Stimulated activated naive CD8-positive, alpha-beta T cell treated with anti-CD3 and anti-CD28 coated beads, Interleukin-15, Interleukin-2, amounts not matched to agents 100 ng/mL and 50 ng/mL, for 24 hours (primary cell): ENCODE data around the gene EXOC3L1.

Source experiments
- H3K27ac Mint-ChIP-seq: one replicate; pipeline ENCODE4 v1.8.0; 2021; ENCODE audit warnings: mild to moderate bottlenecking, mixed read lengths
- H3K27me3 Mint-ChIP-seq: one replicate; pipeline ENCODE4 v1.8.0; 2021; ENCODE audit warnings: mixed read lengths
- H3K36me3 Mint-ChIP-seq: one replicate; pipeline ENCODE4 v1.8.0; 2021; ENCODE audit warnings: low read depth, mixed read lengths
- H3K4me1 Mint-ChIP-seq: one replicate; pipeline ENCODE4 v1.8.0; 2021; ENCODE audit warnings: low read depth, mixed read lengths
- H3K4me3 Mint-ChIP-seq: one replicate; pipeline ENCODE4 v1.8.0; 2021; ENCODE audit warnings: mild to moderate bottlenecking, mixed read lengths
- H3K9me3 Mint-ChIP-seq: one replicate; pipeline ENCODE4 v1.8.0; 2021; ENCODE audit warnings: mixed read lengths

EXOC3L1 gene

GRCh38 chr16:67207249-67208091, 17.5 kb upstream of the EXOC3L1 start:
- no peak overlapping the region for H3K27ac Mint-ChIP-seq
- no peaks in the 10 kb centered on the region for H3K9me3 Mint-ChIP-seq
- H3K4me3 Mint-ChIP-seq, result no peak overlapping the region
- H3K27me3 Mint-ChIP-seq, result no peaks in the 10 kb centered on the region
- no peaks in the 10 kb centered on the region for H3K36me3 Mint-ChIP-seq
- no peaks in the 10 kb centered on the region for H3K4me1 Mint-ChIP-seq

GRCh38 chr16:67206838-67207248, 16.9 kb upstream of the EXOC3L1 start:
- no peaks in the 10 kb centered on the region for H3K27me3 Mint-ChIP-seq
- no peak overlapping the region for H3K27ac Mint-ChIP-seq
- no peaks in the 10 kb centered on the region for H3K9me3 Mint-ChIP-seq
- H3K4me3 Mint-ChIP-seq, result no peak overlapping the region
- no peaks in the 10 kb centered on the region for H3K36me3 Mint-ChIP-seq
- no peaks in the 10 kb centered on the region for H3K4me1 Mint-ChIP-seq

GRCh38 chr16:67206129-67206837, 16.3 kb upstream of the EXOC3L1 start:
- H3K9me3 Mint-ChIP-seq, result no peaks in the 10 kb centered on the region
- H3K36me3 Mint-ChIP-seq, result no peaks in the 10 kb centered on the region
- H3K27ac Mint-ChIP-seq, result no peak overlapping the region
- no peak overlapping the region for H3K4me3 Mint-ChIP-seq
- H3K4me1 Mint-ChIP-seq, result no peaks in the 10 kb centered on the region
- H3K27me3 Mint-ChIP-seq, result no peaks in the 10 kb centered on the region

- Mint-ChIP-seq H3K36me3 (peaks cover 10% of the 10 kb centered on the region), H3K9me3 (no peaks in the 10 kb centered on the region), H3K27ac (no peak overlapping the region), H3K27me3 (no peaks in the 10 kb centered on the region), H3K4me1 (no peaks in the 10 kb centered on the region), H3K4me3 (no peak overlapping the region)
Observed at GRCh38 chr16:67204076-67204475, 14.1 kb upstream of the EXOC3L1 start.

GRCh38 chr16:67202956-67203493, 13.1 kb upstream of the EXOC3L1 start:
- peaks cover 15% of the 10 kb centered on the region for H3K36me3 Mint-ChIP-seq
- H3K4me3 Mint-ChIP-seq, result no peak overlapping the region
- no peaks in the 10 kb centered on the region for H3K4me1 Mint-ChIP-seq
- H3K27ac Mint-ChIP-seq, result no peak overlapping the region
- H3K27me3 Mint-ChIP-seq, result no peaks in the 10 kb centered on the region
- H3K9me3 Mint-ChIP-seq, result no peaks in the 10 kb centered on the region

GRCh38 chr16:67202426-67202825, 12.5 kb upstream of the EXOC3L1 start:
- Mint-ChIP-seq H3K4me3 (no peak overlapping the region), H3K9me3 (no peaks in the 10 kb centered on the region), H3K27me3 (no peaks in the 10 kb centered on the region), H3K36me3 (peaks cover 21% of the 10 kb centered on the region), H3K4me1 (no peaks in the 10 kb centered on the region), H3K27ac (no peak overlapping the region)

GRCh38 chr16:67201411-67202345, 11.7 kb upstream of the EXOC3L1 start:
- no peaks in the 10 kb centered on the region for H3K27me3 Mint-ChIP-seq
- H3K4me3 Mint-ChIP-seq, result no peak overlapping the region
- H3K36me3 Mint-ChIP-seq, result peaks cover 26% of the 10 kb centered on the region
- H3K9me3 Mint-ChIP-seq, result no peaks in the 10 kb centered on the region
- no peaks in the 10 kb centered on the region for H3K4me1 Mint-ChIP-seq
- H3K27ac Mint-ChIP-seq, result no peak overlapping the region

GRCh38 chr16:67200491-67200890, 10.6 kb upstream of the EXOC3L1 start:
- Mint-ChIP-seq H3K4me1 (peaks cover 6% of the 10 kb centered on the region), H3K4me3 (no peak overlapping the region), H3K27ac (no peak overlapping the region), H3K36me3 (peaks cover 38% of the 10 kb centered on the region), H3K27me3 (no peaks in the 10 kb centered on the region), H3K9me3 (no peaks in the 10 kb centered on the region)

GRCh38 chr16:67199808-67200198, 9.9 kb upstream of the EXOC3L1 start:
- Mint-ChIP-seq H3K36me3 (peaks cover 44% of the 10 kb centered on the region), H3K27me3 (no peaks in the 10 kb centered on the region), H3K4me1 (peaks cover 12% of the 10 kb centered on the region), H3K4me3 (no peak overlapping the region), H3K27ac (no peak overlapping the region), H3K9me3 (no peaks in the 10 kb centered on the region)

- H3K4me3 Mint-ChIP-seq, result no peak within 1 kb of the TSS
- no peaks in the 10 kb centered on the region for H3K9me3 Mint-ChIP-seq
- peaks cover 45% of the 10 kb centered on the region for H3K36me3 Mint-ChIP-seq
- no peaks in the 10 kb centered on the region for H3K27me3 Mint-ChIP-seq
- no peak within 1 kb of the TSS for H3K27ac Mint-ChIP-seq
- peaks cover 17% of the 10 kb centered on the region for H3K4me1 Mint-ChIP-seq
Observed at GRCh38 chr16:67199011-67199807, 9.3 kb upstream of the EXOC3L1 start, which contains the start of gene ELMO3. Gene ELMO3, plus strand, starts transcription at chr16:67199131. Its CDS starts 196 bp downstream, at chr16:67199327.

- no peak overlapping the region for H3K27ac Mint-ChIP-seq
Observed at GRCh38 chr16:67198238-67198734, 8.3 kb upstream of the EXOC3L1 start.

GRCh38 chr16:67197704-67198103, 7.8 kb upstream of the EXOC3L1 start:
- peaks cover 59% of the 10 kb centered on the region for H3K36me3 Mint-ChIP-seq
- no peak overlapping the region for H3K4me3 Mint-ChIP-seq
- no peak overlapping the region for H3K27ac Mint-ChIP-seq
- H3K9me3 Mint-ChIP-seq, result no peaks in the 10 kb centered on the region
- no peaks in the 10 kb centered on the region for H3K27me3 Mint-ChIP-seq
- H3K4me1 Mint-ChIP-seq, result peaks cover 30% of the 10 kb centered on the region

More at GRCh38 chr16:67198238-67198734, 8.3 kb upstream of the EXOC3L1 start:
- H3K9me3 Mint-ChIP-seq, result no peaks in the 10 kb centered on the region
- H3K36me3 Mint-ChIP-seq, result peaks cover 55% of the 10 kb centered on the region
- no peak overlapping the region for H3K4me3 Mint-ChIP-seq
- H3K27me3 Mint-ChIP-seq, result no peaks in the 10 kb centered on the region
- H3K4me1 Mint-ChIP-seq, result peaks cover 26% of the 10 kb centered on the region

- peaks cover 33% of the 10 kb centered on the region for H3K4me1 Mint-ChIP-seq
Observed at GRCh38 chr16:67196881-67197280, 6.9 kb upstream of the EXOC3L1 start.

More at GRCh38 chr16:67196881-67197280, 6.9 kb upstream of the EXOC3L1 start:
- H3K4me3 Mint-ChIP-seq, result no peak overlapping the region
- H3K27ac Mint-ChIP-seq, result no peak overlapping the region
- H3K27me3 Mint-ChIP-seq, result no peaks in the 10 kb centered on the region
- H3K36me3 Mint-ChIP-seq, result peaks cover 62% of the 10 kb centered on the region
- no peaks in the 10 kb centered on the region for H3K9me3 Mint-ChIP-seq
